Stomach (tissue), 9 donors: Measurements from ENCODE around the gene WWOX. TPM values are rescaled to one million over a fixed set of nuclear protein-coding genes. Genes with fewer than 3 reads are reported as not detected.

ENCODE experiments used
- DNase-seq, 2 donors: peaks; one replicate each; pipeline versions ENCODE4 v3.0.0 to v3.0.0-alpha.2; 2013 to 2019
- H3K27ac ChIP-seq, 5 donors: fragments of 200-600 bp in 4 of 5; sonication (generic) in 4 of 5; one replicate each; pipeline ENCODE4 v1.5.1; 2013 to 2019; ENCODE audit warnings: mild to moderate bottlenecking in 1 of 5, moderate library complexity in 1 of 5
- H3K27me3 ChIP-seq, 3 donors: fragments of 200-600 bp; sonication (generic); one replicate each; pipeline ENCODE4 v1.5.1; 2017 to 2019; ENCODE audit warnings: mixed run types in 1 of 3
- H3K36me3 ChIP-seq, 4 donors: fragments of 200-600 bp; sonication (generic); 1 replicate in 3 of 4; 2 replicates in 1 of 4; pipeline ENCODE4 v1.5.1; 2016 to 2019
- H3K4me1 ChIP-seq, 4 donors: fragments of 200-600 bp; sonication (generic); one replicate each; pipeline ENCODE4 v1.5.1; 2016 to 2019
- H3K4me3 ChIP-seq, 4 donors: fragments of 200-600 bp; sonication (generic) in 3 of 4; one replicate each; pipeline ENCODE4 v1.5.1; 2016 to 2019; ENCODE audit warnings: mild to moderate bottlenecking in 1 of 4
- H3K9me3 ChIP-seq, 4 donors: fragments of 200-600 bp; sonication (generic); one replicate each; pipeline ENCODE4 v1.5.1; 2016 to 2019
- CTCF ChIP-seq, 7 experiments: fragments of 450-650 bp in 4 of 7; fragments of 200-600 bp in 3 of 7; sonication (generic) in 3 of 7; IDR thresholded peaks; one replicate each; pipeline ENCODE4 v1.5.1; 2016 to 2019; ENCODE audit warnings: antibody characterized with exemption in 7 of 7, control low read depth in 2 of 7, mild to moderate bottlenecking in 1 of 7
- EP300 ChIP-seq: sonication (generic); formaldehyde crosslinking; IDR thresholded peaks from one replicate; pipeline ENCODE4 v1.6.1; 2017; ENCODE audit warnings: antibody characterized with exemption
- POLR2A ChIP-seq, 4 donors: fragments of 450-650 bp; IDR thresholded peaks; one replicate each; pipeline ENCODE4 v1.6.1; 2016; ENCODE audit warnings: antibody characterized with exemption in 4 of 4, control low read depth in 2 of 4, mild to moderate bottlenecking in 1 of 4, moderate library complexity in 1 of 4
- POLR2AphosphoS5 ChIP-seq, 3 donors: sonication (generic); formaldehyde crosslinking; IDR thresholded peaks; one replicate each; pipeline ENCODE4 v1.6.1; 2016; ENCODE audit warnings: antibody characterized with exemption in 3 of 3
- WGBS, 5 donors: extraction: QIAGEN DNeasy Blood & Tissue Kit in 3 of 5; methylation state at CpG; one replicate each; pipeline versions ENCODE4 v1.1.5 to v1.1.7; 2013 to 2018; 5-methylcytosine and 5-hydroxymethylcytosine counted together
- intact Hi-C: fragments of 100-400 bp; cut with DNase I; formaldehyde crosslinking; loops from one replicate; pipeline ENCODE4 v1.15.1; 2023; ENCODE audit warnings: low total_unique reads
- polyA plus RNA-seq, 3 donors: library from polyadenylated mRNA; stranded (reverse); fragments of 200-250 nt; gene quantifications; one replicate each; pipeline ENCODE4 v1.2.3, GENCODE V29; 2013
- total RNA-seq, 5 donors: library from RNA; depleted of rRNA; stranded (reverse); fragments of >200 nt; gene quantifications; one replicate each; pipeline versions ENCODE4 v1.1.0 to v1.2.3, GENCODE V29; 2014 to 2016
- donor health status: healthy with polysubstance abuse.
- donor health status: Bipolar disorder and iron deficiency.
- donor health status: healthy.

WWOX gene
- total and polyA plus RNA-seq, 8 donors = 7.7 to 129 (median 48.7) TPM

- 73 to 87% (median 75%) methylated on average over 2 of the region's 2 CpGs for WGBS, 5 donors
- Histone ChIP-seq H3K27ac (no peak overlapping the region), H3K9me3 (peaks cover 0 to 6% (median 0%) of the 10 kb centered on the region in 4 donors), H3K36me3 (no peaks in the 10 kb centered on the region), H3K4me3 (no peak overlapping the region), H3K4me1 (peaks cover 0 to 12% (median 6%) of the 10 kb centered on the region in 4 donors), H3K27me3 (no peaks in the 10 kb centered on the region)
- TF ChIP-seq POLR2A (IDR thresholded peaks at IDR 0.05) (no peak), EP300 (no peak), CTCF (IDR thresholded peaks at IDR 0.05) (no peak), POLR2AphosphoS5 (IDR thresholded peaks at IDR 0.05) (no peak)
- intact Hi-C loops = no loop called here
- no peak for DNase-seq
Observed at GRCh38 chr16:78620291-78620690, 520.8 kb downstream of the WWOX start.

- DNase-seq = no peak
- no peaks in the 10 kb centered on the region for H3K27me3 ChIP-seq
- H3K9me3 ChIP-seq = peaks cover 0 to 6% (median 0%) of the 10 kb centered on the region in 4 donors
- intact Hi-C loops = no loop called here
- H3K4me1 ChIP-seq = peaks cover 0 to 12% (median 6%) of the 10 kb centered on the region in 4 donors
- no peak overlapping the region for H3K27ac ChIP-seq
- H3K36me3 ChIP-seq = no peaks in the 10 kb centered on the region
- no peak for TF ChIP-seq EP300
- no peak for TF ChIP-seq POLR2A (IDR thresholded peaks at IDR 0.05)
- no peak for TF ChIP-seq POLR2AphosphoS5 (IDR thresholded peaks at IDR 0.05)
- TF ChIP-seq CTCF (IDR thresholded peaks at IDR 0.05) = no peak
- no peak overlapping the region for H3K4me3 ChIP-seq
- WGBS, 5 donors = 37 to 73% (median 60%) methylated on average over 2 of the region's 2 CpGs
Observed at GRCh38 chr16:78623796-78624195, 524.3 kb downstream of the WWOX start.

GRCh38 chr16:78624366-78624765, 524.9 kb downstream of the WWOX start:
- WGBS, 5 donors = 12 to 23% (median 20%) methylated on average over 2 of the region's 2 CpGs
- intact Hi-C loops = no loop called here
- peaks cover 0 to 12% (median 6%) of the 10 kb centered on the region in 4 donors for H3K4me1 ChIP-seq

GRCh38 chr16:78628461-78629045, 529.1 kb downstream of the WWOX start:
- TF ChIP-seq CTCF (IDR thresholded peaks at IDR 0.05) = no peak
- no peak for TF ChIP-seq POLR2A (IDR thresholded peaks at IDR 0.05)
- no peak for TF ChIP-seq EP300
- no peaks in the 10 kb centered on the region for H3K27me3 ChIP-seq
- peaks cover 0 to 8% (median 3%) of the 10 kb centered on the region in 4 donors for H3K9me3 ChIP-seq
- peaks cover 0 to 12% (median 6%) of the 10 kb centered on the region in 4 donors for H3K4me1 ChIP-seq
- H3K36me3 ChIP-seq = no peaks in the 10 kb centered on the region
- 58 to 74% (median 71%) methylated on average over 8 of the region's 8 CpGs for WGBS, 5 donors
- DNase-seq = no peak
- no peak overlapping the region for H3K27ac ChIP-seq
- H3K4me3 ChIP-seq = no peak overlapping the region
- intact Hi-C loops = no loop called here

More at GRCh38 chr16:78624366-78624765, 524.9 kb downstream of the WWOX start:
- Histone ChIP-seq H3K27ac (no peak overlapping the region), H3K4me3 (no peak overlapping the region), H3K27me3 (no peaks in the 10 kb centered on the region), H3K9me3 (peaks cover 0 to 6% (median 0%) of the 10 kb centered on the region in 4 donors), H3K36me3 (no peaks in the 10 kb centered on the region)
- TF ChIP-seq CTCF (IDR thresholded peaks at IDR 0.05) (no peak), POLR2AphosphoS5 (IDR thresholded peaks at IDR 0.05) (no peak), EP300 (no peak), POLR2A (IDR thresholded peaks at IDR 0.05) (no peak)
- peak in 1 of 2 donors; percentile 35 for DNase-seq
